PFSK-1 (cell line): ENCODE results near the gene CENPT.

Source experiments
- POLR2AphosphoS5 ChIP-seq: IDR thresholded peaks from 2 replicates; pipeline ENCODE4 v1.6.1; 2012; ENCODE audit warnings: low read depth, mild to moderate bottlenecking, control low read depth, low read length, moderate library complexity
- TAF1 ChIP-seq: IDR thresholded peaks from 2 replicates; pipeline ENCODE4 v1.6.1; 2012; ENCODE audit warnings: low read length, control low read depth, borderline replicate concordance; ENCODE audit not compliant: insufficient read depth
- TF ChIP-seq, protein P1 (sequence below), 2 experiments: IDR thresholded peaks; 2 replicates each; pipeline versions ENCODE4 v1.6.1 to v1.8.0; 2011 to 2012; ENCODE audit warnings: low read depth in 2 of 2, low read length in 2 of 2, control low read depth in 1 of 2, inconsistent platforms in 1 of 2, mild to moderate bottlenecking in 1 of 2, moderate library complexity in 1 of 2; ENCODE audit not compliant: insufficient read depth in 1 of 2

- no peak for TF ChIP-seq TAF1
- no peak for TF ChIP-seq POLR2AphosphoS5
- TF ChIP-seq, protein P1, sequence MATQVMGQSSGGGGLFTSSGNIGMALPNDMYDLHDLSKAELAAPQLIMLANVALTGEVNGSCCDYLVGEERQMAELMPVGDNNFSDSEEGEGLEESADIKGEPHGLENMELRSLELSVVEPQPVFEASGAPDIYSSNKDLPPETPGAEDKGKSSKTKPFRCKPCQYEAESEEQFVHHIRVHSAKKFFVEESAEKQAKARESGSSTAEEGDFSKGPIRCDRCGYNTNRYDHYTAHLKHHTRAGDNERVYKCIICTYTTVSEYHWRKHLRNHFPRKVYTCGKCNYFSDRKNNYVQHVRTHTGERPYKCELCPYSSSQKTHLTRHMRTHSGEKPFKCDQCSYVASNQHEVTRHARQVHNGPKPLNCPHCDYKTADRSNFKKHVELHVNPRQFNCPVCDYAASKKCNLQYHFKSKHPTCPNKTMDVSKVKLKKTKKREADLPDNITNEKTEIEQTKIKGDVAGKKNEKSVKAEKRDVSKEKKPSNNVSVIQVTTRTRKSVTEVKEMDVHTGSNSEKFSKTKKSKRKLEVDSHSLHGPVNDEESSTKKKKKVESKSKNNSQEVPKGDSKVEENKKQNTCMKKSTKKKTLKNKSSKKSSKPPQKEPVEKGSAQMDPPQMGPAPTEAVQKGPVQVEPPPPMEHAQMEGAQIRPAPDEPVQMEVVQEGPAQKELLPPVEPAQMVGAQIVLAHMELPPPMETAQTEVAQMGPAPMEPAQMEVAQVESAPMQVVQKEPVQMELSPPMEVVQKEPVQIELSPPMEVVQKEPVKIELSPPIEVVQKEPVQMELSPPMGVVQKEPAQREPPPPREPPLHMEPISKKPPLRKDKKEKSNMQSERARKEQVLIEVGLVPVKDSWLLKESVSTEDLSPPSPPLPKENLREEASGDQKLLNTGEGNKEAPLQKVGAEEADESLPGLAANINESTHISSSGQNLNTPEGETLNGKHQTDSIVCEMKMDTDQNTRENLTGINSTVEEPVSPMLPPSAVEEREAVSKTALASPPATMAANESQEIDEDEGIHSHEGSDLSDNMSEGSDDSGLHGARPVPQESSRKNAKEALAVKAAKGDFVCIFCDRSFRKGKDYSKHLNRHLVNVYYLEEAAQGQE (IDR thresholded peaks at IDR 0.05; ENCODE audit: insufficient read depth in 1 of 2, low read depth in 2 of 2, low read length in 2 of 2): no peak
Measured at GRCh38 chr16:67834242-67834614, 13.3 kb downstream of the CENPT start.
